ENCODE measurements around the gene ANKS1B. TPM values are rescaled to one million over a fixed set of nuclear protein-coding genes. Genes with fewer than 3 reads are reported as not detected.
"Not testable (repeated sequence)": the region's sequence is repeated elsewhere in the genome, so short reads cannot be mapped to it uniquely, and the experiment has no call there.

Gene ANKS1B
- not detected for total RNA-seq

GRCh38 chr12:99984271-99985128 lies at the start of gene ANKS1B:
Gene ANKS1B (minus strand): TSS chr12:99984936. CDS start chr12:99984237, 699 bp downstream.
- no peak within 1 kb of the TSS for H3K27ac Mint-ChIP-seq
- no peaks in the 10 kb centered on the region for H3K9me3 Mint-ChIP-seq
- H3K36me3 Mint-ChIP-seq (ENCODE audit: low read depth) = no peaks in the 10 kb centered on the region
- CTCF ChIA-PET = no interaction called here
- peaks cover 6% of the 10 kb centered on the region for H3K4me1 Mint-ChIP-seq (ENCODE audit: low read depth)
- intact Hi-C loops (cut with micrococcal nuclease) = no loop called here
- peaks cover 53% of the 10 kb centered on the region for H3K27me3 Mint-ChIP-seq (ENCODE audit: low read depth)
- peak; percentile 27 for DNase-seq
- H3K4me3 Mint-ChIP-seq = peak within 1 kb of the TSS; percentile 55

GRCh38 chr12:100031836-100032235 lies 47.1 kb upstream of the ANKS1B start:
- Mint-ChIP-seq H3K27me3 (ENCODE audit: low read depth) (no peaks in the 10 kb centered on the region), H3K4me1 (ENCODE audit: low read depth) (no peaks in the 10 kb centered on the region), H3K4me3 (no peak overlapping the region), H3K9me3 (no peaks in the 10 kb centered on the region), H3K36me3 (ENCODE audit: low read depth) (peaks cover 11% of the 10 kb centered on the region), H3K27ac (no peak overlapping the region)
- no peak for DNase-seq
- CTCF ChIA-PET = no interaction called here
- intact Hi-C loops (cut with micrococcal nuclease) = no loop called here

DNA sequence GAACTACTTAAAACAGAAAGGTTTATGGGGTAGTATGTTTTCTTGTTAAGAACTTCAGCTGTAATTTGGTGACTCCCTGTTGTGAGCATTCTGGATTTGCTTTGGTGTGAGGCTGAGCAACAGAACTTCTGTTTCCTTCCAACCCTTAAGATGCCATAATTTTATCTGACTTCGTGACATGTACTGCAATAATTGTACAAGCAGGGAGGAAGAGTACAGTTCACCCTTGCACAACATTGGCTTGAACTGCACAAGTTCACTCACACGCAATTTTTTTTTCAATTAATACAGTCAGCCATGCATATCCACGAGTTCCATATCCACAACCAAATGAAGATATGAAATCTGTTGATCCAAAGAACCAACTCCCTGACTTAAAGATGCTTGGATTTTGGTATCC lies 42.9 kb upstream of the ANKS1B start:
- Mint-ChIP-seq H3K4me1 (ENCODE audit: low read depth) (no peaks in the 10 kb centered on the region), H3K9me3 (no peaks in the 10 kb centered on the region), H3K27me3 (ENCODE audit: low read depth) (no peaks in the 10 kb centered on the region), H3K4me3 (no peak overlapping the region), H3K27ac (no peak overlapping the region), H3K36me3 (ENCODE audit: low read depth) (no peaks in the 10 kb centered on the region)
- intact Hi-C loops (cut with micrococcal nuclease) = no loop called here
- DNase-seq = no peak
- CTCF ChIA-PET = no interaction called here

DNA sequence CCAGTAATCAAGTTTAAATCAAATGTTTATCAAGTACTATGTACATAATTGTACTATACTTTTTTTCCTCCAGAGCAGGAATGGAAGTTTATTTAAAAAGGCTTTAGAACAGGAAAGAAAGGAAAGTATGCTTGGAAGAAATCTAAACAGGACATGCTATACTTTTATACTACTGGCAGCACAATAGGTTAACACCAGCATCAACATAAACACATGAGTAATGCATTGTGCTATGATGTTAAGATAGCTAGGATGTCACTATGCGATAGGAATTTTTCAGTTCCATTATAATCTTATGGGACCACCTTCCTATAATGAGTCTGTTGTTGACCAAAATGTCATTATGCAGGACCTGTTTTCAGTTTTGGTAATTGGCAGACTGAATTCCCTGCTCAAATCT lies 41.5 kb upstream of the ANKS1B start:
- CTCF ChIA-PET = no interaction called here
- no peaks in the 10 kb centered on the region for H3K27me3 Mint-ChIP-seq (ENCODE audit: low read depth)
- no peak for DNase-seq
- no peak overlapping the region for H3K4me3 Mint-ChIP-seq
- intact Hi-C loops (cut with micrococcal nuclease) = no loop called here
- peaks cover 2% of the 10 kb centered on the region for H3K9me3 Mint-ChIP-seq
- no peak overlapping the region for H3K27ac Mint-ChIP-seq
- peaks cover 5% of the 10 kb centered on the region for H3K36me3 Mint-ChIP-seq (ENCODE audit: low read depth)
- no peaks in the 10 kb centered on the region for H3K4me1 Mint-ChIP-seq (ENCODE audit: low read depth)

DNA sequence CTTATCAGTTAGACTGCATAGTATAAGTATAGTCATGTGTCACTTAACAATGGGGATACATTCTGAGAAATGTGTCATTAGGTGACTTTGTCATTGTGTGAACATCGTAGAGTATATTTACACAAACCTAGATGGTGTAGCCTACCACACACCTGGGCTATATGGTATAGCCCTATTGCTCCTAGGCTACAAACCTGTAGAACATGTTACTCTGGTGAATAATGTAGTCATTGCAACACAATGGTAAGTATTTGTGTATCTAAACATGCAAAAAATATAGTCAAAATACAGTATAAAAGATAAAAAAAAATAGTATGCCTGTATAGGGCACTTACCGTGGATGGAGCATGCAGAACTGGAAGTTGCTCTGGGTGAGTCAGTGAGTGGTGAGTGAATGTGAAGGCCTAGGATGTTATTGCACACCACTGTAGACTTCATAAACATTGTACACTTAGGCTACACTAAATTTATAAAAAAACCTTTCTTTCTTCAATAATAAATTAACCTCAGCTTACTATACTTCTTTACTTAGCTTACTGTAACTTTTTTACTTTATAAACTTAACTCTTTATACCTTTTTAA lies 40.3 kb upstream of the ANKS1B start:
- Mint-ChIP-seq H3K27me3 (ENCODE audit: low read depth) (no peaks in the 10 kb centered on the region), H3K4me3 (no peak overlapping the region), H3K27ac (no peak overlapping the region), H3K9me3 (peaks cover 2% of the 10 kb centered on the region), H3K4me1 (ENCODE audit: low read depth) (no peaks in the 10 kb centered on the region), H3K36me3 (ENCODE audit: low read depth) (peaks cover 5% of the 10 kb centered on the region)
- CTCF ChIA-PET = no interaction called here
- intact Hi-C loops (cut with micrococcal nuclease) = no loop called here
- no peak for DNase-seq

DNA sequence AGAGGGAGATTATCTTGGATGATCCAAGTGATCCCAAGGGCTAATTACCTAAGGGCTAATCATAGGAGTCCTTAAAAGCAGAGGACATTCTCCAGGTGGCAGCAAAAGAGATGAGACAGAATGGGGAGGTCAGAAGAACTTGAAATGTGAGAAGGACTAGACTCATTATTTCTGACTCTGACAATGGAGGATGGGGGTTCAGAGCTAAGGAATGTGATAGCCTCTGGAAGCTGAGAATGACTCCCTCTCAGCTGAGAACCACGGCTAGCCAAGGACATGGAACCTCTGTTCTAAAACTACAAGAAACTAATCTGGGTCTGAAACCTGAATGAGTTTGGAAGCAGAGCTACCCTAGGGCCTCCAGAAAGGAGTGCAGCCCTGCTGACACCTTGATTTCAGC lies 35.6 kb upstream of the ANKS1B start:
- Mint-ChIP-seq H3K27ac (no peak overlapping the region), H3K4me1 (ENCODE audit: low read depth) (no peaks in the 10 kb centered on the region), H3K27me3 (ENCODE audit: low read depth) (no peaks in the 10 kb centered on the region), H3K4me3 (no peak overlapping the region), H3K9me3 (peaks cover 9% of the 10 kb centered on the region), H3K36me3 (ENCODE audit: low read depth) (peaks cover 7% of the 10 kb centered on the region)
- CTCF ChIA-PET = no interaction called here
- intact Hi-C loops (cut with micrococcal nuclease) = no loop called here
- no peak for DNase-seq

DNA sequence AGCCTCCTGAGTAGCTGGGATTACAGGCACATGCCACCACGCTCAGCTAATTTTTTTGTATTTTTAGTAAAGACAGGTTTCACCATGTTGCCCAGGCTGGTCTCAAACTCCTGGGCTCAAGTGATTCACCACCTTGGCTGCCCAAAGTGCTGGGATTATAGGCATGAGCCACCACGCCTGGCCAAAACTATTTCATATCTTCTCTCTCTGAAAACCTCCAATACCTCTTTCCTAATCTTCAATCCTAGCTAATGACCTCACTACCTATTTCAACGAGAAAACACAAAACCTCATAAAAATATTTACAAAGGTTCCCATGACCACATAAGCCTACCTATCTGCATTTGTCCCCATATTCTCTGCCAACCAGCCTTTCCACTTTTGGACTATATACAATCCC lies 32.3 kb upstream of the ANKS1B start:
- CTCF ChIA-PET = interaction anchor here (1.2 kb wide), 1 partner anchor 34 kb away, joined by 3 read pairs; no protein-coding TSS in a partner anchor
- intact Hi-C loops (cut with micrococcal nuclease) = no loop called here
- H3K4me1 Mint-ChIP-seq (ENCODE audit: low read depth) = no peaks in the 10 kb centered on the region
- DNase-seq = no peak
- peaks cover 9% of the 10 kb centered on the region for H3K36me3 Mint-ChIP-seq (ENCODE audit: low read depth)
- H3K27ac Mint-ChIP-seq = no peak overlapping the region
- H3K4me3 Mint-ChIP-seq = no peak overlapping the region
- peaks cover 11% of the 10 kb centered on the region for H3K9me3 Mint-ChIP-seq
- no peaks in the 10 kb centered on the region for H3K27me3 Mint-ChIP-seq (ENCODE audit: low read depth)

GRCh38 chr12:100016304-100016703 lies 31.6 kb upstream of the ANKS1B start:
- H3K36me3 Mint-ChIP-seq (ENCODE audit: low read depth); H3K27ac Mint-ChIP-seq; CTCF ChIA-PET; H3K4me1 Mint-ChIP-seq (ENCODE audit: low read depth); intact Hi-C loops (cut with micrococcal nuclease); H3K27me3 Mint-ChIP-seq (ENCODE audit: low read depth); H3K4me3 Mint-ChIP-seq; DNase-seq: not testable (repeated sequence)
- peaks cover 12% of the 10 kb centered on the region for H3K9me3 Mint-ChIP-seq

- H3K9me3 Mint-ChIP-seq; CTCF ChIA-PET; H3K27ac Mint-ChIP-seq; H3K36me3 Mint-ChIP-seq (ENCODE audit: low read depth); intact Hi-C loops (cut with micrococcal nuclease); H3K27me3 Mint-ChIP-seq (ENCODE audit: low read depth); H3K4me1 Mint-ChIP-seq (ENCODE audit: low read depth); DNase-seq; H3K4me3 Mint-ChIP-seq: not testable (repeated sequence)
These were observed 21.1 kb upstream of the ANKS1B start for GRCh38 chr12:100005846-100006245.

DNA sequence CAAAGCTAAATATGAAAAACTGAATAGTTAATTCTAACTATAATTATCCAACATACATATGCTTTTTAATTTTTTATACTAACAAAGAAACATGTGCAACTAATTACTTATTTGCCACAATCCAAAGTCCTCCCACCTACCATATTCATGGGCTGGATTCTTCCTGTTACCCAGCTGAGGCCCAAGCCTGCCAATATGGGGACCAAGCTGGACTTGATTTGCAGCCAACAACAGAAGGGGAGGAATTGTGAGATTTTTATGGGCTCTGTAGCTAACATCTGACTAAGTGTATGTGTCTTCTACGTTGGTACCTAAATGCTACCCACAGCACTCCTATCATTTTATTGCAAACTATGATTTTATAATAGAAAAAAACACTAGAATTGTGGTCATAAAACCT lies 13.1 kb upstream of the ANKS1B start:
- DNase-seq = no peak
- H3K36me3 Mint-ChIP-seq (ENCODE audit: low read depth) = no peaks in the 10 kb centered on the region
- peaks cover 27% of the 10 kb centered on the region for H3K9me3 Mint-ChIP-seq
- no peak overlapping the region for H3K27ac Mint-ChIP-seq
- no peaks in the 10 kb centered on the region for H3K4me1 Mint-ChIP-seq (ENCODE audit: low read depth)
- intact Hi-C loops (cut with micrococcal nuclease) = no loop called here
- peaks cover 2% of the 10 kb centered on the region for H3K27me3 Mint-ChIP-seq (ENCODE audit: low read depth)
- CTCF ChIA-PET = no interaction called here
- no peak overlapping the region for H3K4me3 Mint-ChIP-seq

GRCh38 chr12:99996095-99996494 lies 11.4 kb upstream of the ANKS1B start:
- CTCF ChIA-PET = no interaction called here
- H3K4me3 Mint-ChIP-seq = no peak overlapping the region
- no peaks in the 10 kb centered on the region for H3K4me1 Mint-ChIP-seq (ENCODE audit: low read depth)
- peaks cover 27% of the 10 kb centered on the region for H3K9me3 Mint-ChIP-seq
- H3K27me3 Mint-ChIP-seq (ENCODE audit: low read depth) = peaks cover 4% of the 10 kb centered on the region
- no peaks in the 10 kb centered on the region for H3K36me3 Mint-ChIP-seq (ENCODE audit: low read depth)
- intact Hi-C loops (cut with micrococcal nuclease) = no loop called here
- no peak for DNase-seq
- no peak overlapping the region for H3K27ac Mint-ChIP-seq

- DNase-seq = no peak
- Mint-ChIP-seq H3K9me3 (no peaks in the 10 kb centered on the region), H3K27me3 (ENCODE audit: low read depth) (peaks cover 48% of the 10 kb centered on the region), H3K4me1 (ENCODE audit: low read depth) (peaks cover 6% of the 10 kb centered on the region), H3K36me3 (ENCODE audit: low read depth) (no peaks in the 10 kb centered on the region), H3K4me3 (peak overlapping the region; percentile 55), H3K27ac (no peak overlapping the region)
- intact Hi-C loops (cut with micrococcal nuclease) = no loop called here
- CTCF ChIA-PET = no interaction called here
These were observed 895 bp upstream of the ANKS1B start for GRCh38 chr12:99985631-99986030.

DNA sequence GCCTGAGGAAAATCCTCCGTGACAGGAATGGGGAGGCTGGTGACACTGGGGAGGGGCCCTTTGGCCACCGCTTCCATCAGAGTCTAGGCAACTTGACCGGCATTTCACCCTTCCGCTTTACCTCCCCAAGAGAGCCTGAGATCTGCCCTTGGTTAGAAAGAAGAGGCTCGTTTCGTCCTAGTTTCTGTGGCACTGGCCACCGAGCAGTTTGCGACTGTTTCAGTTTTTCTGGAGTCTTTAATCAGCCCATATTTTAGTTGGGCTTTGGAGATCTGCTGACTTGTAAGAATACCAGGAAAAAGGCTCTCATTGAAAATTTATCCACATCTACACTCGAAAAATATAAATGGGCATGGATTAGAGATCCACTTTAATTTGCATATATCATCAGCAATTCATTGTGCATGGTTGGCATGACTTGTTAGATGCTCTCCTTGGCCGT lies 414 bp upstream of the ANKS1B start:
- CTCF ChIA-PET = no interaction called here
- intact Hi-C loops (cut with micrococcal nuclease) = no loop called here
- H3K4me3 Mint-ChIP-seq = peak overlapping the region; percentile 55
- H3K4me1 Mint-ChIP-seq (ENCODE audit: low read depth) = peaks cover 6% of the 10 kb centered on the region
- H3K9me3 Mint-ChIP-seq = no peaks in the 10 kb centered on the region
- DNase-seq = no peak
- H3K27me3 Mint-ChIP-seq (ENCODE audit: low read depth) = peaks cover 50% of the 10 kb centered on the region
- no peak overlapping the region for H3K27ac Mint-ChIP-seq
- no peaks in the 10 kb centered on the region for H3K36me3 Mint-ChIP-seq (ENCODE audit: low read depth)

Measured in activated naive CD4-positive, alpha-beta T cell treated with anti-CD3 and anti-CD28 coated beads for 36 hours (primary cell).